RCC 7860 (cell line): Measurements from ENCODE around the gene EIF4E.
"Not testable (repeated sequence)": the region's sequence is repeated elsewhere in the genome, so short reads cannot be mapped to it uniquely, and the experiment has no call there.

ENCODE experiments used
- DNase-seq: peaks from one replicate; pipeline ENCODE4 v3.0.0-alpha.2; 2015; ENCODE audit warnings: low spot score
- FAIRE-seq: peaks from 2 replicates; lab custom pipeline; 2012; peaks lifted over from hg19 to GRCh38; lab: Jason Lieb, UNC

EIF4E gene

DNA sequence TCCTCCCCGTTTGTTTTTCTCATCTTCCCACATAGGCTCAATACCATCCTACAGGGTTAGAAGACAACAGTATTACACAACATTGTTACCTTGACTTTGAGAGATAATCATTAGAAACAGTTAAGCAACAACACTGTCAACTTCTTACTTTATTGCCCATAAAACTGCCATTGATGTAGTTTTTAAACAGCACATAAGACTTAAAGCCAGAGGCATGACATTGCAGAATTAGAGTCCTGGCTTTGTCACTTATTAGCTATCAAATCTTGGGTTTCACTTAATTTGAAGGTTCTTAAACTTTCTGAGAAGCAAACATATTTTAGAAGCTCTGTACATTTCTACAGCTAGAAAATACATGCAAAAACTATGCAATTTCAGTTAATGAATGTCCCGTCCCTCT lies 41.8 kb downstream of the EIF4E start:
- DNase-seq (no peak), FAIRE-seq (no peak)

DNA sequence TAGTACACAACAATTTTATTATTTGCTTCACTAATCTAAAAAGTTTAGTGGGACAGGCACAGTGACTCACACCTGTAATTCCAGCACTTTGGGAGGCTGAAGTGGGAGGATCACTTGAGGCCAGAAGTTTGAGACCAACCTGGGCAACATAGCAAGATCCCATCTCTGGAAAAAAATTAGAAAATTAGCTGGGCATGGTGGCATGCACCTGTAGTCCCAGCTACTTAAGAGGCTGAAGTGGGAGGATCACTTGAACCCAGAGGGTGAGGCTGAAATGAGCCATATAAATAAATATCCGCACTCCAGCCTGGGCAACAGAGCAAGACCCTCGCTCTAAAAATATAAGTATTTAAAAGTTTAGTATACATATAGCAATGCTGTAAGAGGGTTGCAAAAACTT lies 42.6 kb downstream of the EIF4E start:
- FAIRE-seq, DNase-seq: not testable (repeated sequence)

DNA sequence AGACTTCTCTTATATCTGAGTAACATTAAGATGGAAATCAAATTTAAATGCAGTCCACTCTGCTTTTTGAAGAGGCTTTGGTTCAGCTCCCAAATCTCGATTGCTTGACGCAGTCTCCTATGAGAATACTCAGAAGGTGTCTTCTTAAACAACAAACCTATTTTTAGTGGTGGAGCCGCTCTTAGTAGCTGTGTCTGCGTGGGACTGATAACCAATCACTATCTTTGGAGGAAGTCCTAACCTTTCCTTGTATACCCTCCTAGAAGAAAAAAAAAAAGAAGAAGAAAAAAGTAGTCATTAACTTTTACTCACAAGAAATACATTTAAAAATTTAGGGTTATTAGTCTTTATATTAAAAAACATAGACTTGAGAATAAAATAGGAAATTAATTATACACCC lies 48.0 kb downstream of the EIF4E start:
- not testable (repeated sequence) for FAIRE-seq, DNase-seq

DNA sequence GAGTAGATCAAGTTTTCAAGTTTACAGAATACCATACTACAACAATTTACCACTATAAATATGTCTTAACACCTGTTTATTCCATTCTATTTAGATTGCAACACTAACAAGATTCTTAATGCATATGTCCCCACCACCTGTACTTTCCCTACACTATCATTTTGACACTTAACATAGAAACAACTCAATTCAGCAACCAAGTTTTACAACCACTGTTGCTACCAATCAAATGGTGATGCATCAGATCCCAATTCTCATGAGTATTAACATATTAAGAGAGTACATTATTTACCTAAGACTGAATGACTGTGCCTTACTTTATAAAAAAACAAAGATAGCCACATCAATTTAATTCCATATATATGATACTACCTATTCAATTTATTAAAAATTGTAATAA lies 49.4 kb downstream of the EIF4E start:
- no peak for DNase-seq
- FAIRE-seq, result no peak

DNA sequence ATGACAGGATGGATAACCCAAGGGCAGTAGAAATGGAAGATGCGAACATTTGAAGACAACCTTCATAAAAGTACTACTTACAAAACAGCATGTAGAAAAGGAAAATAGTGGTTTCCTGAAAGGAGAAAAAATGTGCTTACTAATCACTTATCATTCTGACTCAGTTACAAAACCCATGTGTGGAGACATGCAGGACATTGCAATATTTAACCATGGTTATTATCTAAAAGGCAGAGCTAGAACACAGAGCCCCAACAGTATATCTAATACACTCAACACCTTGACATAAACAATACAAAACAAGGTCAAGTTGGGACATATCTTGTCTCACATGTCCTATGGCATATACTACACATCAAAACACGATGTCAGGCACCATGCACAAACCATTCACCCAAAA lies 55.9 kb downstream of the EIF4E start:
- DNase-seq (peak; percentile 36), FAIRE-seq (peak; percentile 4)

DNA sequence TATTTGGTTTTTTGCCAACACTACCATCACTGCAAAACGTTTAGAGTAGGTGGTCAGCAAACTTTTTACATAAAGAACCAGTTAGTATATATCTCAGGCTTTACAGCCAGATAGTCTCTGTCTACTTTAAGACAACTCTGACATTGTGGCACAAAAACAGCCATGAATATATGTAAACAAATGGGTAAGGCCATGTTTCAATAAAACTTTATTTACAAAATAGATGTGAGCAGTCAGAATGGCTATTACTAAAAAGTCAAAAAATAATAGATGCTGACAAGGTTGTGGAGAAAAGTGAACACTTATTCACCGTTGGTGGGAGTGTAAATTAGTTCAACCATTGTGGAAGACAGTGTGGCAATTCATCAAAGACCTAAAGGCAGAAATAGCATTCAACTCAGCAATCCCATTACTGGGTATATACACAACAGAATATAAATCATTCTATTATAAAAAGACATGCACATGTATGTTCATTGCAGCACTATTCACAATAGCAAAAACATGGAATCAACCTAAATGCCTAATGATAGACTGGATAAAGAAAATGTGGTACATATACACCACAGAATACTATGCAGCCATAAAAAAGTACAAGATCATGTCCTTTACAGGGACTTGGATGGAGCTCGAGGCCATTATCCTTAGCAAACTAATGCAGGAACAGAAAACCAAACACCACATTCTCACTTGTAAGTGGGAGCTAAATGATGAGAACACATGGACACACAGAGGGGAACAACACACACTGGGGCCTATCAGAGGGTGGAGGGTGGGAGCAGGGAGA lies 56.6 kb downstream of the EIF4E start:
- DNase-seq, FAIRE-seq: not testable (repeated sequence)

DNA sequence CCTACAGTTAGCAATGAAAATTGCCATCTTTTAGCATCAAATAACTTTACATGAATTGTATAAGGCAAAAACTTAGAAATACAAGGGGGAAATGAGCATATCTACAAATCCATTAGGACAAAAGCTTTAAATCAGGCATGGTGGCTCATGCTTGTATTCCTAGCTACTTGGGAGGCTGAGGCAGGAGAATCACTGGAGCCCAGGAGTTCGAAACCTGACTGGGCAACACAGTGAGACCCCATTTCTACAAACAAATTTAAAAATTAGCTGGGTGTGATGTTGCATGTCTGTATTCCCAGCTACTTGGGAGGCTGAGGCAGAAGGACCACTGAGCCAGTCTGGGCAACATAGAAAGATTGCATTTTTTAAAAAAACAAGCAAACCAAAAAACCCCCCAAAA lies 61.3 kb downstream of the EIF4E start:
- FAIRE-seq, result no peak
- DNase-seq, result no peak

DNA sequence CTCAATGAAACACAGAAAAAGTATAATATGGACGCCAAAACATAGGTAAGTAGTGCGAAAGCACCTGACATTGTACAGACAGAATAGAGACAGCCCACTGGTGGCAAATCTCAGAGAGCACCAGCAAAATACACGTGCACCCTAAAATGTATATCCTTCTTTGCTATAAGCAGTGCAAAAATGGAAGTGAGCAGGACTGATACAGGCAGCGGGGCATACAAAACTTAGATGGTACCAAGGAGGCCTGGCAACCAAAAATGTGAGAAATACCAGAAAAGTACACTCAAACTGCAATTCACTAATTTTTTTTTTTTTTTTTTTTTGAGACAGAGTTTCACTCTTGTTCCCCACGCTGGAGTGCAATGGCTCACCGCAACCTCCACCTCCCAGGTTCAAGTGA lies 63.9 kb downstream of the EIF4E start:
- FAIRE-seq, result no peak
- DNase-seq, result no peak

DNA sequence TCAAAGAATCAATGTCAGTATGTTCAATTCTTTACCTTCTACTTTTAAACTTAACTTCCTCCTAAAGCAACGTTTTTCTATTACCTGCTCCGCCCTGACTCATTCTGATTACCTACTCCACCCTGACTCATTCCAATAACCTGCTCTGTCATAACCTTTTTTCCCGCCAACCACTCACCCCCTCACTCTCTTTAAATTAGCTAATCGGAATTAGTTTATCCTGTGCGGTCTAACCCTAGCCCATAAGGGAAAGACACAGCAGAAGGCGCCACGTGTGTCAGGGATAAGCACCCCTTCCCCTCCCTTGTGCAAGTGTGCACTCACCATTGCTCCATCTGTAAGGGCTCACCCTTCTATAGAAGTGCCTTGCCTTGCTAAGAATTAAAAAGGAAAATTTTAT lies 64.4 kb downstream of the EIF4E start:
- no peak for FAIRE-seq
- DNase-seq, result no peak

DNA sequence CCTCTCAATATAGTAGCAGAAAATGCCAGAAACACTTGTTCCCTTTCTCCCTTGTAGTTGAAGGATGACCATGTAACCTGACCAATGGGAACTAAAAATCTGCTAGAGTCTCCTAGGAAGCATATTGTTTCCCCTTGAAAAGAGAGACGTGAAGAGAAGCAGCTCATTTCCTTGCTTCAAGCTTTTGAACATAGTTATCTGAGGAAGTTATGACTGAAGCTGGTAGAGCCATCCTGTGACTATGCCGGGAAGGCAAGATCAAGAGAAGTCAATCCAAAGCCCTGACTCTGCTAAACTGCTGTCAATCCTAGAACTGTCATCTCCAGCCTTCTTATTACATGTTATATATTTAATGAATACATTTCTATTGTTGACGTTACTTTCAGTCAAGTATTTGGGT lies 66.6 kb downstream of the EIF4E start:
- no peak for DNase-seq
- FAIRE-seq, result no peak

DNA sequence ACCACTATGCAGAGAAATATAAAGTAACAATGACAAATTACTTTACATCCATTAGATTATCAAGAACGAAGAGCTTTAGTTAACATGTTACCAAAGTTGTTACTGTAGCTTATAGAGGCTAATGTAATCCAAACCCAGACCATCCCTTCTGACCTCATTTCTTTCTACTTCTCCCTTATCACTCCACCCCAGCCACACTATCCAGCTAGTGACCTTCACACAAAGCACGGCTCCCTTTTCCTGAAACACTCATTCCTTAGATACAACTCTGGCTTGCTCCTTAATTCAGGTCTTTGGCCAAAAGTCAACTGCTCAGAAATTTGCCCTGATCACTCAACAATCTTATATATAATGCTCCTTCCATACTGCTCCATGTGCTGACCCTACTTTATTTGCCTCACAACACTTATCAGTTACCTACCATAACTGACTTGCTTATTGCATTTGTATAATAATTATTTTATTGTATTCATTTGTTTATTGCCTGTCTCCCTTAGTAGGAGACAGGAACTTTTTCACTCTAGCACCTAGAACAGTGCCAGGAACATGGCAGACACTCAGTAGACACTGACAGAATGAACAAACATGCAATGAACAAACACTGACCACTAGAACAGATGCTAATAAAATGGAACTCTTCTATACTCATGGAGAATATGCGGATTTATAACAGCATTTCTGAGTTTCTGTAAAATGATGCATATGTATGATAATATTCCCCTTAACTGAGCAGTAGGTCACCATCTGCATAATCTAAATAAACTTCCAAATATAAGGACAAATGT lies 67.6 kb downstream of the EIF4E start:
- FAIRE-seq (no peak), DNase-seq (no peak)

DNA sequence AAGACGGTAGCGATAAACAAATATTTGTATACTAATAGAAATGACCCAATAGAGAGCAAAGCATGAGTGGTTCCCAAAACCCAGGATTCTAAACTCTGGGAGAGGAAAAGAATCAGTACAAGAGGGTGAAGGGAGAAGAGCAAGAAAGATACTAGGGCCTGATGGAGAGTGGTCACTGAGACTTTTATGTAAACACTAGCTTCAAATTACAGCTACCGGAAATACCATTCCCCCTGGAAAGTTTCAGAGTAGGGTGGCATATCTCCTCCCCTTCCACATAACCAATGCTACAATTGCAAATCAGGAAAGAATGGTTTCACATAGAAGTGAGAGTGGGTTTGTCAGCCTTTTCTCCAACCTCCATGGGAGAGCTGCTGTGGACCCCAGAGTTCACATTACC lies 77.1 kb downstream of the EIF4E start:
- FAIRE-seq, result no peak
- DNase-seq, result no peak

DNA sequence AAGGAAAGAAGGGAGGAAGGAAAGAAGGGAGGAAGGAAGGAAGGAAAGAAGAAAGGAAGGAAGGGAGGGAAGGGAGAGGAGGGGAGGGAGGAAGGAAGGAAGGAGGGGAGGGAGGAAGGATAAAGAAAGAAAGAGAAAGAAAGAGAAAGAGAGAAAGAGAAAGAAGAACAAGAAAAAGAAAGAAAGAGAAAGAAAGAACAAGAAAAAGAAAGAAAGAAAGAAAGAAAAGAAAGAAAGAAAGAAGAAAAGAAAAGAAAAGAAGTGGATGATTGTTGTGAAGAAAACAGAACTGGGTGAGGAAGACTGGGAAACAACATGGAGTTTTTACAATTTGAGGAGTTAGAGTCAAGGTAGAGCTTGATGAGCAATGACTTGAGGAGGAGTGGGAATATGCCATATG lies 78.0 kb downstream of the EIF4E start:
- DNase-seq, result no peak
- FAIRE-seq, result no peak

DNA sequence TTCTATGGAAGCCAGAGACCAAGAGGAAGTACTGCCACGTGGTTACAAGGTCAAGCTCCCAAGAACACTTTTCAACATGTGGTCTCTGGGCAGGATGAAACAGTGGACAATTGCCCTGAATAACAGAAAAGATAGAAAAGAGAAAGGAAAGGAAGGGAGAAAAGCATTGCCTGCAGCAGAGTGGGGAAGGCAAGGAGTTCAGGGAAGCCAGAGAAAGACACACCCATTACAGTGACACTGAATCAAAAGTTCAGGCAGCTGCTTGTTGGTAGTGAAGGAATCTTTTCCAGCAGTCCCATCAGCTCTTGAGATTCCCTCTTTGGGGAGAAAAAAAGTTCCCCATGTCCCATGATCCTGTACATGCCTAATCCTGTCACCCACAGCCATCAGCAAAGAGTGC lies 80.5 kb downstream of the EIF4E start:
- no peak for FAIRE-seq
- DNase-seq, result no peak

DNA sequence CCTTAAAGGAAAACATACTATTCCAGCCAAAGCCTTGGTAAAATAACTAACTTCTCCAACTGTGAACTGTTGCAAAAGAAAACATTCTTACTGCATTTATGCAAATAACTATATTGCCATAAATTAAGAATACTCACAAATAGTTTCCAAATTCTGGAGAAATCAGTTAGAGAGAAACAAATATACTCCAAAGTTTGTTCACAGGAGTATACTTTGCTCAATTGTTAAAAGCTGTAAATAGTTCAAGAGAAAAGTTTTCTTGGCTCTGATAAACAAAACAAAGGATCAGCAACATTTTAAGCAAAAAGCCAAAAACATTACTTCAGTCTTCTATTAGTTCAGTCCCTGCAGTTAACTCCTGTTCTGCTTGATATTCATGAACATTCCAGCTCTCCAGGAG lies 83.0 kb downstream of the EIF4E start:
- DNase-seq (no peak), FAIRE-seq (no peak)

DNA sequence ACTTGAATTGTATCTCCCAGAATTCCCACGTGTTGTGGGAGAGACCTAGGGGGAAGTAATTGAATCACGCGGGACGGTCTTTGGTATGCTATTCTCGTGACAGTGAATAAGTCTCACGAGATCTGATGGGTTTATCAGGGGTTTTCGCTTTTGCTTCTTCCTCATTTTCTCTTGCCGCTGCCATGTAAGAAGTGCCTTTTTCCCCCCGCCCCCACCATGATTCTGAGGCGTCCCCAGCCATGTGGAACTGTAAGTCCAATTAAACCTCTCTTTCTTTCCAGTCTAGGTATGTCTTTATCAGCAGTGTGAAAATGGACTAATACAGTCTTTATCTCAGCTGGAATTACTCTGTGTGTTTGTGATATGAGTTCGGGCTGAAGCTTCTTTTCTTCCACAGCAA lies 86.0 kb downstream of the EIF4E start:
- not testable (repeated sequence) for DNase-seq, FAIRE-seq

DNA sequence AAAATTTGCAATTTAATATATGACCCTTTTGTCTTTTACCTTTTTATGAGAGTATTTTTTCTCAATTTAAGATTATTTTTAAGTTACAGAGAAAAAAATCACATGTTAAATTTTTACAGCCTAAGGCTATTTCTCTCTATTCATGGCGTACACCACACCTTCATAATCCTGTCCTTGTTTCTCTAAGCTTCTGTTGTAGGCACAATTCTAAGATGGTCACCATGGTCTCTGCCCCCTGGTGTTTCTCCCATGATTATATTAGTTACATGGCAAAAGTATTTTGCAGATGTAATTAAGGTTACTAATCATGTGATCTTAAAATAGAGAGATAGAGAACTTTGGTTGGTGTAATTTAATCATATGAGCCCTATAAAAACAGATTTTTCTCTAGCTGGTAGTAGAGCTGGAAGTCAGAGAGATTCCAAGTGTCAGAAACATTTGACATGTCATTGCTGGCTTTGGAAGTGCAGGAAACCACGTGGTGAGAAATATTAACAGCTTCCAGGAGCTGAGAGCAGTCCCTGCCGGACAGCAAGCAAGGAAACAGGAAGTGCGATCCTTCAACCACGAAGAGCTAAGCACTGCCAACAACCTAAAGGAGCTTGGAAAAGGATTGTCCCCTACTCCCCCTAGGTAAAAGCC lies 89.8 kb downstream of the EIF4E start:
- FAIRE-seq (peak; percentile 72), DNase-seq (peak; percentile 62)

DNA sequence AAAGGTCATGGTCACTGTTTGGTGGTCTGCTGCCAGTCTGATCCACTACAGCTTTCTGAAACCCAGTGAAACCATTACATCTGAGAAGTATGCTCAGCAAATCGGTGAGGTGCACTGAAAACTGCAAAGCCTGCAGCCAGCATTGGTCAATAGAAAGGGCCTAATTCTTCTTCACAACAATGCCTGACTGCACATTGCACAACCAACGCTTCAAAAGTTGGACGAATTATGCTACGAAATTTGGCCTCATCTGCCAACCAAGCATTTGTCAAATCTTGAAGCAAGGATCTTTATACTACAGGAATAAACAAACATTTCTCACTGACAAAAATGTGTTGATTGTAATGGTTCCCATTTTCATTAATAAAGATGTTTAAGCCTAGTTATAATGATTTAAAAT lies 90.4 kb downstream of the EIF4E start:
- FAIRE-seq (no peak), DNase-seq (no peak)

DNA sequence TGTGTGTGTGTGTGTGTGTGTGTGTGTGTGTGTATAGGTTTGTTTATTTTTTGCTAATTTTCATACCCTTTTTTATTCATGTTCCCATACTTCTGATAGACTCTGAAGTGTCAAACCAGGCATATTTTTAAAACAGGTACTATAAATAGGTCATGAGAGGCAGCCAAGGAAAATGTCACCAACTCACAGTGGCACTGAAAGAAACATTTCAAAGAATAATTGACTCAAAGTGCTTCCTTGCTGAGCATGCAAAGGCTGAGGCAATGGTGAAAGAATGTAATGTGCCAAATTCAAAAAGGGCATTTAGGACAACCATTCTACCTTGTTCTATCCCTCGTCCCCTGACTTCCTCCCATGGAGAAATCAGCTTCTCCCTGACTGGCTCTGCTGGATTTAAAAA lies 95.5 kb downstream of the EIF4E start:
- no peak for FAIRE-seq
- no peak for DNase-seq

DNA sequence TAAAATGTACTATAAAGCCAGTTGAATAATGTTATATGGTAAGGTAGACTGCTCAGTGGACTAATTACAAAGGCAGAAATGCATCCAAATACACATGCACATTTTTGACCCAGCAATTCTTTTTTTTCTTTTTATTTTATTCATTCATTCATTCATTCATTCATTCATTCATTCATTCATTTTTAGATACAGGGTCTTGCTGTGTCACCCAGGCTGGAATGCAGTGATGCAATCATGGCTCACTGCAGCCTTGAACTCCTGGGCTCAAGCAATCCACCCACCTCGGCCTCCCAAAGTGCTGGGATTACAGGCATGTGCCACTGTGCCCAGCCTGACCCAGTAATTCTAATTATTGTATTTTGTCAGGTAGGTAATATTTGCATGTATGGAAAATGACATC lies 97.9 kb downstream of the EIF4E start:
- not testable (repeated sequence) for DNase-seq

More for the DNA sequence above, 97.9 kb downstream of the EIF4E start:
- not testable (repeated sequence) for FAIRE-seq
